HG02970 (cell line): Measurements from ENCODE around the gene VN1R4.
"Not testable (repeated sequence)": the region's sequence is repeated elsewhere in the genome, so short reads cannot be mapped to it uniquely, and the experiment has no call there.

ENCODE experiments used
- ATAC-seq: cut with Tn5 transposase; IDR thresholded peaks from one replicate; pipeline ENCODE4 v1.9.1; 2021; ENCODE audit warnings: mild to moderate bottlenecking, moderate library complexity, moderate number of reproducible peaks; ENCODE audit not compliant: unreplicated experiment, low FRiP score

The VN1R4 gene, protein sequence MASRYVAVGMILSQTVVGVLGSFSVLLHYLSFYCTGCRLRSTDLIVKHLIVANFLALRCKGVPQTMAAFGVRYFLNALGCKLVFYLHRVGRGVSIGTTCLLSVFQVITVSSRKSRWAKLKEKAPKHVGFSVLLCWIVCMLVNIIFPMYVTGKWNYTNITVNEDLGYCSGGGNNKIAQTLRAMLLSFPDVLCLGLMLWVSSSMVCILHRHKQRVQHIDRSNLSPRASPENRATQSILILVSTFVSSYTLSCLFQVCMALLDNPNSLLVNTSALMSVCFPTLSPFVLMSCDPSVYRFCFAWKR

DNA sequence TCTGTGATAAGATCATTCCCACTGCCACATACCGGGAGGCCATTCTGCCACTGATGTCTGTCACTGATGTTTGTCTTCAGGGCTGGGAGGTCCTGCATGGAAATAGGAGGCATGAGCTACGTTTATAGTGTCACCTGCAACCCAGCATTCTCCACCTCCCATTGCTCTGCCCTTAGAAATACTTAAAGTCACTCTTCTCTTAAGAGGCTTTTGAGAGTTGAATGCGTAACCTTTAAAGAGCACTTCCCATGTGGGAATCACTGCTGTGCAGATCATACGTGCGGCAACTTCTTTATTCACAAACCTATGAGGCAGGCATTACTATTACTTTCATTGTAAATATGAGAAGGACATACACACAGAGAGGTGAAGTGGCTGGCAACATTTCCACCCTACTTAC is at the start of gene VN1R4:
Gene VN1R4 (minus strand): TSS at position 101 of the 400 bp plus-strand sequence. CDS start 58 bp downstream, at position 43.
- ATAC-seq = not testable (repeated sequence)

DNA sequence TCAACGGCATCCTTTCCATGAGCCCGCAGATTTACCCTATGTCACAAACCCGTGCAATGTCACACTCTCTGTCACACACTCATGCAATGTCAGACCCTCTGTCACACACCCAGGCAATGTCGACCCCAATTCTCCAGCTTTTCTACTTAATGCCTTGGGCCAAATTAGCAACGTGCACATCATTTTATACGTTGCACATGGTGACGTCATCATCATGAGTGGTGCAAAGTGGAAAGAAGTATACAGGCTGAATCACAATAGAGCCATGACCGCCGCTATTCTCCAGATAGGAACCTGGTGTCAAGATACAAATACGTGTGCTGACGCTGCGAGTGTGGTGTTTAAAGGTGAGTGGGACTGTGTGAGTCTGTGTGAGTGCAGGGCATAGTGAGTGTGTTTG is 44.4 kb upstream of the VN1R4 start:
- ATAC-seq = no peak

DNA sequence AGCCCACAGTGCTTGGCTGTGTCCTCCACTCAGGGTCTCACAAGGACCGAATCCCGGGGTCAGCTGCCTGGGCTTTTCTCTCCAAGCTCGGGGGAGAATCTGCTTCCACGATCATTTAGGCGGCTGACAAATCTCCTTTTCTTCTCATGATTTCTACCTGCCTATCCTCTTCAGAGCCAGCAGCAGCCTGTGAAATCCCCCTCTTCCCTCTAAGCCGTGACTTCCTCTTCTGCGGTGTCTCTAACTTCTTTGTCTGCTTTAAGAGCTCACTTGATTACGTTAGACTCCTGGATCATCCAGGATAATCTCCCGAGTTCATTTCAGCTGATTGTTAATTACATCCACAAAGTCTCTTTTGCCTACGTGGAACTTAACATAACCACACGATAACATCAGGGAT is 43.5 kb upstream of the VN1R4 start:
- ATAC-seq = no peak

DNA sequence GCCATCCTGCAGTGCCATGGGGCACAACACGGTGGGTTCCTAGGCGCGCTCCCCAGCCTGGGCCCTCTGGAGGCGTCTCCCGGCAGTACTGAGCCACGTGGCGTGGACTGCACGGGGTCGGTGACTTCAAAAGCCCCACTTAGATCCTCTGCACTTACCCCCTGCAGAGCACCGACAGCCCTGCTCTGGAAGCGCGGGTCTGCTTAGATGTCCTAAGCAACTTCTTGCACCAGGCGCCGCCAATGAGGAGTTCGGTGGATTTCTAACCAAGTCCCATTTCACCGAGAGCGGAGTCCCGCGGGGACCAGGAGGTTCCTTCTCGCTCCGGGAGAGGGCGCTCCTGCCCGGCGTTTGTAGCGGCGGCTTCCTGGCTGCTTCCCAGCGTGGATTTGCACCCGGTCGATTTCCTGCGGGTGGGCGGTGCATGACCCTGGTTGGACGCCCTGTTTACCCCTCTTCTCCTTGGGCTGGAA is 40.9 kb upstream of the VN1R4 start:
- ATAC-seq = no peak

DNA sequence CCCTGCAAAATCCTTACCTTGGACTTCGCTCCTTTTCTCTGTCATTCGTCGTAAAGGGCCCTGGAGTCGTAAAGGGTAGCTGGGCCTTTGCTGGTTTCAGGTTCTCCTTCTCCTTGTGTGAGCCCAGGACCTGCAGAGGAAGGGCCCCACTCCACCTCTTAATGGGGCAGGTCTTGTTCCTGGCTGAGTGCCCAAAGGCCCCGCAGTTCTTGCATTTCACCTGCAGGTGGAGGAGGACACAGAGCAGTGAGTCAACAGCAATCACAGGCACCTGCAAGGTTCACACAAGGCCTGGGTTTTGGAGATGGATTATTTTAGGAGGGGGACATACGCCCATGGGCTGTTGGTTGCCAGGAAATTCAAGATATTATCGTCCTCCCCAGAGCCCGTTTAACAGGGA is 33.8 kb upstream of the VN1R4 start:
- not testable (repeated sequence) for ATAC-seq

DNA sequence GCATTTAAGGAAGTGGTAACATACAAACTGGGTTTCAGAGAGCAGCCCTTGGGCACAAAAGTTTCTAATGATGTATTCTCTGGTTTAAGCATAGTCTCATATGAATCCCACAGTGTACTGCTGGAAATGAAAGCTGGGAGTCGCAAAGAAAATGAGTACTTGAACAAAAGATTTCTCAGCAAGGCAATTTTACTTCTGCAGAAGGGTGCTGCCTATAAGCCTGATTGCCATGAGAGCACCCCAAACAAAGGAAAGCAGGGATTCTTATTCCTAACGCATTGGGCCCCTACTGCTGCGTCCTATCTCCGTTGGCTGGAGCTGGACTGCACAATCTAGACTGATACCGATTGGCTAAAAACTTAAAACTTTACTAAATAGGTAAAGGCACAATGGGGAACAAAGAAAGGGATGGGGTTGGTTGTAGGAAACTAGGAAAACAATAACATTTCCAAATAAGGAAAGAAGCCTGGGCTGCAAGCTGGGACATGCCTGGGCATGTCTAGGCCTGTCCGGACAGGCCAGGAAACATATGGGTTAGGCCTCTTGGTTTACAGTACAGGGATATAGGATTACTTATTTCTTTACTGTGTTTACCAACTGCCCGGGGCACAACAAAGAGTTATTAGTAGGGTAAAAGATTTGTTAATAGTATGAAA is 27.4 kb upstream of the VN1R4 start:
- ATAC-seq = no peak

DNA sequence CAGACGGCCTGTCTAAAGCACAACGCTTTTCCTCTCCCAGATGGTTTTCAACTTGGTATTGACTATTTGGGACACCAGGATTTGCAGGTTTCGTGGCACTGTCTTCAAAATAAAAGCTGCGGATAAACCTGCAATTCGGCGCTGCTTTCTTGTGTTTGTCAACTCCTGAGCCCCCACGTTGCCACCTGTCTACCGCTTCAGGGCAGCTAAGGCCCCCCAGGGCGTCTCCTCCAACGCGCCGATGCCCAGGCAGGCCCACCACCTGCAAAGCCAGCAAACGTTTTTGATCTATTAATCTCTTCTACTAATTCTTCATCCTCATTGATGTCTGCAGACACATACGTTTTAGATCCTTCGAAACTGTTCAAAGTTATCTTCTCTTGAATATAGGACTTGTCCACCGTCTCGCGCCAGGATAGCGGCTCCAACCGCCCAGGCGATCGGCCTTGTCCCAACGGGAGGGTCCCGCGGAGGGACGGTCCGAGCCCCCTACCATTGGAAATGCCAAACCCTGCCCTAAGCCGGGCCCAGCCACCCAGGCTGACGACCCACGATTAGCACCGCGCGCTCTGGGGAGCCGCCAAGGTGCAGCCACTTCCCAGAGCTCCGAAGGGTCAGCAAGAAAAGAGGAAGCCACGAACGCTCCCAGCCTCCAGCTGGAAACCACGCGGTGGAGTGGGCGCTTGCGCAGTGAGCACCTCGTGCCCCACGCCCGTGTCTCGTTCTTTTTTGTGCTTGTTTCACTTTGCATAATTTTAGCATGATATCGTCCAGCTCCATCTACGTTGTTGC is 23.4 kb upstream of the VN1R4 start:
- no peak for ATAC-seq

DNA sequence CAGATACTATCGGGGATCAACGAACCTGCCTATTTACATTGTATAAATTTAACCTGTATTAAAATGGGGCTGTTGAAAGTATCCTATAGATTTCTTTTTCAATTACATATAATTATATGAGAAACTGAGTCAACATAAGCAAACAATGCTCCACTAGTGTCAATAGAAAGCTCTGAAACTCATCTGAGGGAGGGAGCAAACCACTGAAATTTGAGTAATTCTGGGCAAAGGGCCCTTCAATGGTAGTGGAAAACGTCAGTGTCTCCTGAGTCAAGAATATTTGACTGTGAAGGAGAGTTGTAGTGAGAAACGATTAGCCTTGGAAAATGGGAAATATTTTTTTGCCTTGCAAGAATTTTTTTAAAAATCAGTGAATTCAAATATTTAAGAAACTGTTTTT is 17.6 kb upstream of the VN1R4 start:
- no peak for ATAC-seq

DNA sequence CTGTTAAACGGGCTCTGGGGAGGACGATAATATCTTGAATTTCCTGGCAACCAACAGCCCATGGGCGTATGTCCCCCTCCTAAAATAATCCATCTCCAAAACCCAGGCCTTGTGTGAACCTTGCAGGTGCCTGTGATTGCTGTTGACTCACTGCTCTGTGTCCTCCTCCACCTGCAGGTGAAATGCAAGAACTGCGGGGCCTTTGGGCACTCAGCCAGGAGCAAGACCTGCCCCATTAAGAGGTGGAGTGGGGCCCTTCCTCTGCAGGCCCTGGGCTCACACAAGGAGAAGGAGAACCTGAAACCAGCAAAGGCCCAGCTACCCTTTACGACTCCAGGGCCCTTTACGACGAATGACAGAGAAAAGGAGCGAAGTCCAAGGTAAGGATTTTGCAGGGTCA is 14.4 kb upstream of the VN1R4 start:
- not testable (repeated sequence) for ATAC-seq

DNA sequence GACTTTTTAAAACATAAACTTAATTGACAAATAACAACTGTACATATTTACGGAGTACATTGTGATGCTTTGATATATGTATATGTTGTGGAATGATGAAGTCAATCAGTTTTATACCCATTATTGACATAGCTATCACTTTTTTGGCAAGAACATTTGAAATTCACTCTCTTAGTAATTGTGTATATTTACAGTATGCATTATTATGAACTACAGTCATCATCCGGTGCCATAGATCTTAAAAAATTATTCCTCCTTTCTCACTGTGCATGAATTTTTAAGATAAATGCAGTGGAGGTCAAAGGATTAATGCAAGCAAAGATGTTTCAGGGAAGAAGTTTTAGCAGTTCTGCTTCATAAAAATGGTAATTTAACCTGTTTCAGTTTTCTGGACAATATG is 8.0 kb upstream of the VN1R4 start:
- ATAC-seq = no peak

DNA sequence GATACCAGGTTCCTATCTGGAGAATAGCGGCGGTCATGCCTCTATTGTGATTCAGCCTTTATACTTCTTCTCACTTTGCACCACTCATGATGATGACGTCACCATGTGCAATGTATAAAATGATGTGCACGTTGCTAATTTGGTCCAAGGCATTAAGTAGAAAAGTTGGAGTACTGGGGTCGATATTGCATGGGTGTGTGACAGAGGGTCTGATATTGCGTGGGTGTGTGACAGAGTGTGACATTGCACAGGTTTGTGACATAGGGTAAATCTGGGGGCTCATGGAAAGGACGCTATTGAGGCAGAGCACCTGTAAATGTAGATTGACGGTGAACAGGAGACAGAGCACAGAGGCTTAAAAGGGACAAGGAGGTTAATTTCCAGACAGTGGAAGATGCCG is 4.5 kb upstream of the VN1R4 start:
- ATAC-seq = no peak

DNA sequence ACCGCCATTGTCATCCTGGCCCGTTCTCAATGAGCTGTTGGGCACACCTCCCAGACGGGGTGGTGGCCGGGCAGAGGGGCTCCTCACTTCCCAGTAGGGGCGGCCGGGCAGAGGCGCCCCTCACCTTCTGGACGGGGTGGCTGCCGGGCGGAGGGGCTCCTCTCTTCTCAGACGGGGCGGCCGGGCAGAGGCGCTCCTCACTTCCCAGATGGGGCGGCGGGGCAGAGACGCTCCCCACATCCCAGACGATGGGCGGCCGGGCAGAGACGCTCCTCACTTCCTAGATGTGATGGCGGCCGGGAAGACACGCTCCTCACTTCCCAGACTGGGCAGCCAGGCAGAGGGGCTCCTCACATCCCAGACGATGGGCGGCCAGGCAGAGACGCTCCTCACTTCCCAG is 2.3 kb upstream of the VN1R4 start:
- ATAC-seq = not testable (repeated sequence)

DNA sequence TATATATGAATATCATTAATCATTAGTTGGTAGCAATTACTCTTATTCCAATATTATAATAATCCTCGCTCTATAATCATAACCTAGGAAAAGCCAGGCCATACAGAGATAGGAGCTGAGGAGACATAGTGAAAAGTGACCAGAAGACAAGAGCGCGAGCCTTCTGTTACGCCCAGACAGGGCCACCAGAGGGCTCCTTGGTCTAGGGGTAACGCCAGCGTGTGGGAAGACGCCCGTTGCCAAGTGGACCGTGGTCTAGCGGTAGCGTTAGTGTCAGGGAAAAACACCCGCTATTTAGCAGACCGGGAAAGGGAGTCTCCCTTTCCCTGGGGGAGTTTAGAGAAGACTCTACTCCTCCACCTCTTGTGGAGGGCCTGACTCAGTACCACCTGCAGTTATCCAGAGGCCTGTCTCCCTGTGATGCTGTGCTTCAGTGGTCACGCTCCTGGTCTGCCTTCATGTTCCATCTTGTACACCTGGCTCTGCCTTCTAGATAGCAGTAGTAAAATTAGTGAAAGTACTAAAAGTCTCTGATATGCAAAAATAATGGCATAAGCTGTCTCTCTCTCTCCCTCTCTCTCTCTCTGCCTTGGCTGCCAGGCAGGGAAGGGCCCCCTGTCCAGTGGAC is 9.7 kb downstream of the VN1R4 start, which contains the start of gene VN1R2:
Gene VN1R2 (plus strand): TSS at position 578 of the 628 bp plus-strand sequence. CDS start 84 bp downstream, outside the sequence.
- ATAC-seq = not testable (repeated sequence)

DNA sequence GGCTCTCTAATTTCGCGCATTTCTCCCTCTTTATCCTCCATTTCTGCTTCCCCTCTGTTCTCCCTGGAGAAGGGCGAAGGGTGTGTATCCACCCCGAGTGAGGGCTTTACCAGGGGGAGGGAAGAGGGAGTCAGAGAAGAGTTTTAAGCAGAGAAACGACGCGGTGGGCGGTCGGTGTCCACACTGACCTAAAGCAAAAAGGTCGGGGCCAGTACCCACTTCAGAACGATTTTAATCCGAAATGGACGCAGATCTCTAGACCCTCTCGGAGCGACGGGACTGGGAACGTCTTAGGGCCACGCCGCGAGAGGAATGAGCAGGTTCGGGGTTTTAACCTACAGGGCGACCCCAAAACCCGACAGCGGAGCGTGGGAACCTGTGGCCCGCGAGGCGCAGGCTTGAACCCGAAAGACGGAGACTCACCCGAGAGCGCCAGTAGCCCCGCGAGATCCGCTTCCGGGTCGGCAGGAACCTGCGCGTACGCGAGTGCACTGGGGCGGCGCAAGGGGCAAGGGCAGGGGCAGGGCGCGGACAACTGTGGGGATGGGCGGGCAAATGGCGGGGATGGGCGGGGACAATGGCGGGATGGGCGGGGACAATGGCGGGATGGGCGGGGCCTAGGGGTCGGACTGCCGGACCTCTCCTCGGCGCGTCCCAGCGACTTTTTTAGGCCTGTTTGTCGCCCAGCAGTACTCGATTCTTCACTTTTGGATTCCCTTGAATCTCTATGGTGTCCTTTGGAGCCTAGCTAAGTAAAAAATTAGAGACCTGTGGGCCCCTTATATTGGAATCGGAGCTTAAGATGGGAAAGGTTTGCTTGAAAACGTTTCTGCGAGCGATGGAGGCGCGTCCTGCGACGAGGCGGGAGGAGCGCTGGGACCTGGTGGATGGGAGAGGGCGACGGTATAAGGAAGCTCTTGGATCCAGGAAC is 12.8 kb downstream of the VN1R4 start, which contains the start of gene ZNF677:
Gene ZNF677 (minus strand): TSS at position 463 of the 931 bp plus-strand sequence. CDS start 3,323 bp downstream, outside the sequence.
- no peak for ATAC-seq

DNA sequence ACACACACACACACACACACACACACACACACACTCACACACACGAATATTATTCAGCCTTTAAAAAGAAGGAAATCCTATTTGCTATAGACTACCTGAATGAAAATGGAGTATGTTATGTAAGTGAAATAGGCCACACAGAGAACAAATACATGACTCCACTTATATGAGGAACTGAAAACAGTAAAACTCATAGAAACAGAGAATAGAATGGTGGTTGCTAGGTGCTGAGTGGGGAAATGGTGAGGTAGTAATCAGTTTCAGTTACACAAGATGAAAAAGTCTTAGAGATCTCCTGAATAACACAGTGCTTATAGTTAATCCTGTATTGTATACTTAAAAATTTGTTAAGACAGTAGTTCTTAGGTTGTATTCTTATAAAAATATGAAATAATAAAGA is 21.0 kb downstream of the VN1R4 start:
- no peak for ATAC-seq

DNA sequence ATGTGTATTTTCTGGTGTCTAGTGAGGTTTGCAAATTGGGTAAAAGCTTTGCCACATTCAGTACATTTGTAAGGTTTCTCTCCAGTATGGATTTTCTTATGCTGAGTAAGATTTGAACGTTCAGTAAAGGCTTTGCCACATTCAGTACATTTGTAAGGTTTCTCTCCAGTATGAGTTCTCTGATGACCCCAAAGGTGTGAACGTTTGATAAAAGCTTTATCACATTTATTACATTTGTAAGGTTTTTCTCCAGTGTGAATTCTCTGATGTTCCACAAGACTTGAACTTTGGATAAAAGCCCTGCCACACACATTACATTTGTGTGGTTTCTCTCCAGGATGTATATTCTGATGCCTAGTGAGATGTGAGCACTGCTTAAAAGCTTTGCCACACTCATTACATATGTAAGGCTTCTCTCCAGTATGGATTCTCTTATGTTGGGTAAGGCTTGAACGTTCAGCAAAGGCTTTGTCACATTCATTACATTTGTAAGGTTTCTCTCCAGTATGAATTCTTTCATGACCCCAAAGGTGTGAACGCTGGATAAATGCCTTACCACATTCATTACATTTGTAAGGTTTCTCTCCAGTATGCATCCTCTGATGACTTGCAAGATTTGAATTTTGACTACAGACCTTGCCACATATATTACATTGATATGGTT is 30.3 kb downstream of the VN1R4 start:
- ATAC-seq = no peak

DNA sequence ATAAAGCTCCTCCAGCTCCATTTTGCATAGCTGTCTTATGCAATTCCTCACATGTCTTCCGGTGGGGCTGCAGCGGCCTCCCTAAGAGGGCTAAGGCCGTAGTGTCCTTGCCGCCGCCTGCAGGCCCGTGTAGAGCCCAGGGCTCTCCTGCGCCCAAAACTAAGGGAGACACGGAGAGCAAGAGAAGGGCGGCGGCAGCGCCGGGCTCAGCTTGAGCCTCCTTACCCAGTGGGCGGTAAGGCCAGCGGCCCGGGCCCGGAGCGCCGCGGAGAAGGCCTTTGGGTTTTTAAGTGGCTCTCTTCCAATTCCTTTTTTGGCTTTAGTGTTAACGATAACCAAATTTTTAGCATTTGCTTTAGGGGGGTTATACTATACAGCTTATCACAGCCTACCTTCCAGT is 42.9 kb downstream of the VN1R4 start:
- no peak for ATAC-seq

DNA sequence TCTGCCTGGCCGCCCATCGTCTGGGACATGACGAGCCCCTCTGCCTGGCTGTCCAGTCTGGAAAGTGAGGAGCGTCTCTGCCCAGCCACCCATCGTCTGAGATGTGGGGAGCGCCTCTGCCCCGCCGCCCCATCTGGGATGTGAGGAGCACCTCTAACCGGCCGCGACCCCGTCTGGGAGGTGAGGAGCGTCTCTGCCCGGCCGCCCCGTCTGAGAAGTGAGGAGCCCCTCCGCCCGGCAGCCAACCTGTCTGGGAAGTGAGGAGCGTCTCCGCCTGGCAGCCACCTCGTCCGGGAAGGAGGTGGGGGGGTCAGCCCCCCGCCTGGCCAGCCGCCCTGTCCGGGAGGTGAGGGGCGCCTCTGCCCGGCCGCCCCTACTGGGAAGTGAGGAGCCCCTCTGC is 44.8 kb downstream of the VN1R4 start:
- not testable (repeated sequence) for ATAC-seq
